GM21528 (cell line): ENCODE measurements around the gene GFAP.

Source experiments
- ATAC-seq: cut with Tn5 transposase; IDR thresholded peaks from one replicate; pipeline ENCODE4 v1.9.1; 2021; ENCODE audit warnings: mild to moderate bottlenecking, moderate library complexity; ENCODE audit not compliant: unreplicated experiment, low FRiP score

The GFAP gene

DNA sequence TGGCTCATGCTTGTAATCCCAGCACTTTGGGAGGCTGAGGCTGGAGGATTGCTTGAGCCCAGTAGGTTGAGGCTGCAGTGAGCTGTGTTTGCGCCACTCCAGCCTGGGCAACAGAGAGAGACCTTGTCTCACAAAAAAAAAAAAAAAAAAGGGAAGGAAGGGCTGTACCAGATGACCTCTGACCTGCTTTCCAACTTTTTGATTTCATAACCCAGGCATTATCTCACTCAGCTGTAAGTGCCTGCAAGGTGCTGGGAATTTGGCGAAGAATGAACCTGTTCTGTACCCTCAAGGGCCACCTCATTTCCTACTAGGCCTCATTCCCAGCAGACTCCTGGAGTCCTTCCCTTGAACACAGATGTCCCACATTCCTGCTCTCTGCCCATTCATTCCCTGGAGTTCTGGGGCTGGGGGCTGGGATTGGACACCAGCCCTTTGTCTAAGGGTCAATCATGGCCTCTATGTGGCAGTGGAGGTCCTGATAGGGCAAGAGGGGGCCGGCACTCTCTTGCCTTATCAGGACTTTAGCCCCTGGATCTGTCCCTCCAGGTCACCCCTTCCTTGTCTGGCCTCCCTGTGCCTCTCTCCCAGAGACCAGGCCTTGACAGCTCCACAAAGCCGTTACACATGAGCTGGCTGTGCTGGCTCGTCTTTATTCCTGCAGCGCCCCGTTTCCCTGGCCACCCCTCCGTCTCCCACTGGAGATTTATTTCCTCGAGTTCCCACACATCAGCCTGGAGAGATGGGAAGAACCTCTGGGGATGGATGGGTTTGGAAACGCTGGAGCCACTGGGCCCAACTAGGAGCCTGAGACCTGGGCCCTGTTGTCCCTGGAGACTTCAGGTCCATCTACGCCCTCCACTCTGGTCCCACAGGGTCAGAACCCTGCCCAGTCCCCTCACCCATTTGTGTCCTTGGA is 821 bp upstream of the GFAP start:
- ATAC-seq: no peak

DNA sequence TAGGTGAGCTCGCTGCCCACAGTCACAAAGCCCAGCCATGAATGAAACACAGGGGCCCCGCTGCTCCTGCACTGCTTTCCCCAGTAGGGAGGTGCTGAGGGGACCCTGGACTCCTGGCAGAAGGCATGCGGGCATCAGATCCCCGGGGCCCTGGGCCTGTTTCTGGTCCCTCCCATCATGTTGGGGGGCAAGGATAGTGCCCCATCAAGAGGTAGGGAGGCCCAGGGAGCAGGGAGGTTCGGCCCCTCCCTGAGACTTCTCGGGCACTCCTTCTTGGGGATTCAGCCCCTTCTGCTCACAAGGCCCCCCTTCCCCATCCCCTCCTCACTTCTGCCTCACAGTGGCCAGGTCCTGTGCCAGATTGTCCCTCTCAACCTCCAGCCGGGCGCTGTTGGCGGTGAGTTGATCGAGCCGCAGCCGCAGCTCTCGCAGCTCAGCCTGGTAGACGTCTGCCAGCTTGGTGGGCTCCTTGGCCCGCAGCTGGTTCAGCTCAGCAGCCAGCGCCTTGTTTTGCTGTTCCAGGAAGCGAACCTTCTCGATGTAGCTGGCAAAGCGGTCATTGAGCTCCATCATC is 515 bp downstream of the GFAP start:
- no peak for ATAC-seq

DNA sequence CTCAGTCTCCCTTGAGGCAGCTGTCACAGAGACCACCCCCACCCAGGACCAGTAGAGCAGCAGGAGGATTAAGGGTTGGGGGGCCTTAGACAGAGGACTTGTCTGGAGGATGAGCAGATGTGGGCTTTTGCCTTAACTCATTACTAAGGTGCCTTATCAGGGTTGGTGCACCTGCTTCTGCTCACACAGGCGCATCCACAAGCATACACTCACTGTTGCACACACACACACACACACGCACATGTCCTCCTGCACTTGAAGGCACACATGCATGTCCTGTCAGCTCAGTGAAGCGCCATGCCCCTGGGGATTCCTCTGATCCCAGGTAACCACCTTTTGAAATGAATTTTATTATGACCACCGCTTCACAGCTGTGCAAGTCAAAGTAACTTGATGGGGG is 1.2 kb downstream of the GFAP start:
- no peak for ATAC-seq

DNA sequence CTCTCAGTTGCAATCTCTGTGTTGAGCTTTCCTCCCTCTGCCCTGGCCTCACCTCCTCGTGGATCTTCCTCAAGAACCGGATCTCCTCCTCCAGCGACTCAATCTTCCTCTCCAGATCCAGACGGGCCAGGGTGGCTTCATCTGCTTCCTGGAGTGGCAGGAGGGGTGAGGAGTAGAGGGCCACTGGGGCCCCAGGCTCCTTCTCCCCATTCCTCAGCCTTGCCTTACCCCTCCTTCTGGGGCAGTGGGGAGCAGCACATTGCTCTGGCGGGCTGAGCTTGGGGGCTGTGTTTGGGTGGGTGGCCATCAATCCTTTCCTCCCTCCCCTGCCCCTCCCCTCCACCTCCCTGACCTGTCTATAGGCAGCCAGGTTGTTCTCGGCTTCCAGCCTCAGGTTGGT is 1.6 kb downstream of the GFAP start:
- no peak for ATAC-seq

DNA sequence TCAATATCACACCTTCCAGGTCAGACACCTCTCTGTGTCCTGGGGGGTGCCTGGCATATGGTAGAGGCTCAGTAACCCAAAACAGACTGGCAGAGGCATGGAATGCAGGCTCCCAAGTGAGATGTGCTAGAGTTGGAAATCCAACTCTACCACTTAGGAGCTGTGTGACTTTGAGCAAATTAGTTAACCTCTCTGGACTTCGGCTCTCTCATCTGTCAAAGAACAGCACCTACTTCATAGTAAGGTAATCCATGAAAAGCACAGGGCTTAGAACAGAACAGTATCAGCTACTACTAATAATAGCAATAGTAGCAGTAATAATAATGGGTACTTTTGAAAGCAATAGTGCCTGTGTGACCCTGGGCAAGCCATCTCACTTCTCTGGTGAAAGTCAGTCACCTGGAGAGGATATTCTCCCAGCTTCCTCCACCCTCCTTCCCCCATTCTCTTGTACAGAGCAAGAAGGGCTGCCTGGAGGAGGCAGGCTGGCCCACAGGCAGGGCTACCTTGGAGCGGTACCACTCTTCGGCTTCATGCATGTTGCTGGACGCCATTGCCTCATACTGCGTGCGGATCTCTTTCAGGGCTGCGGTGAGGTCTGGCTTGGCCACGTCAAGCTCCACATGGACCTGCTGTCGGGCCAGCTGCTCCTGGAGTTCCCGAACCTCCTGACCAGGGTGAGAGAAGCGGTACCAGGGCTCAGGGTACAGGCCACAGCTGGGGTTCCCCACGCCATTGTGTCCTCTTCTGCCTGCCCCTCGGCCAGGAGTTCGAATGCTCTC is 2.3 kb downstream of the GFAP start:
- ATAC-seq: no peak

DNA sequence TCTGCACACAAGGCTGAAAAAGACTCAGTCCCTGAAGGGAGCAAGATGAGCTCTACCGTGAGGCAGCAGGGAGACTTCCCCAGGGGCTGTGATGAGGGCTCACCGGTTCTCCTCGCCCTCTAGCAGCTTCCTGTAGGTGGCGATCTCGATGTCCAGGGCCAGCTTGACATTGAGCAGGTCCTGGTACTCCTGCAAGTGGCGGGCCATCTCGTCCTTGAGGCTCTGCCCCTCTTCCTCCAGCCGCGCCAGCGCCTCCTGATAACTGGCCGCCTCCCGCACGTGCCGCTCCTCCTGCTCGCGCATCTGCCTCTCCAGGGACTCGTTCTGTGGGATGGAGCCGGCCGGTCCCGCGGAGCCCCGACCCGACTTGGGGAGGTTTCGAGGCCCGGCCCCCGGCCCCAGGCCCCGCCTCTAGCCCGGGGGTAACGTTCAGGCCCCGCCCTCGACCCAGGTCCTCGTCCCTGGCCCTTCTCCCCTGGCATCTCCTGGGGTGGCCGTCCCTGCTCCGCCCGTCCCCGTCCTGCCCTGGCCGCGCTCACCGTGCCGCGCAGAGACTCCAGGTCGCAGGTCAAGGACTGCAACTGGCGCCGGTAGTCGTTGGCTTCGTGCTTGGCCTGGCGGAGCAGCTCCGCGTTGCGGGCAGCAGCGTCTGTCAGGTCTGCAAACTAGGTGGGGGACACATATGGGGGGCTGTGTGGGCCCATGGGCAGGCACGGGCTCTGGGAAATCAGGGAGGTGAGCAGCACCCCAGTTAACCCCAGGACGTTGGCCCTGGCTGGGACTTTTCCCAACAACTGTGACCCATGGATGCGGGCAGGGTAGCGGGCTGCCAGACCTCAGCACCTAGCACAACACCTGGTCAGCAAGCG is 3.9 kb downstream of the GFAP start:
- ATAC-seq: no peak

DNA sequence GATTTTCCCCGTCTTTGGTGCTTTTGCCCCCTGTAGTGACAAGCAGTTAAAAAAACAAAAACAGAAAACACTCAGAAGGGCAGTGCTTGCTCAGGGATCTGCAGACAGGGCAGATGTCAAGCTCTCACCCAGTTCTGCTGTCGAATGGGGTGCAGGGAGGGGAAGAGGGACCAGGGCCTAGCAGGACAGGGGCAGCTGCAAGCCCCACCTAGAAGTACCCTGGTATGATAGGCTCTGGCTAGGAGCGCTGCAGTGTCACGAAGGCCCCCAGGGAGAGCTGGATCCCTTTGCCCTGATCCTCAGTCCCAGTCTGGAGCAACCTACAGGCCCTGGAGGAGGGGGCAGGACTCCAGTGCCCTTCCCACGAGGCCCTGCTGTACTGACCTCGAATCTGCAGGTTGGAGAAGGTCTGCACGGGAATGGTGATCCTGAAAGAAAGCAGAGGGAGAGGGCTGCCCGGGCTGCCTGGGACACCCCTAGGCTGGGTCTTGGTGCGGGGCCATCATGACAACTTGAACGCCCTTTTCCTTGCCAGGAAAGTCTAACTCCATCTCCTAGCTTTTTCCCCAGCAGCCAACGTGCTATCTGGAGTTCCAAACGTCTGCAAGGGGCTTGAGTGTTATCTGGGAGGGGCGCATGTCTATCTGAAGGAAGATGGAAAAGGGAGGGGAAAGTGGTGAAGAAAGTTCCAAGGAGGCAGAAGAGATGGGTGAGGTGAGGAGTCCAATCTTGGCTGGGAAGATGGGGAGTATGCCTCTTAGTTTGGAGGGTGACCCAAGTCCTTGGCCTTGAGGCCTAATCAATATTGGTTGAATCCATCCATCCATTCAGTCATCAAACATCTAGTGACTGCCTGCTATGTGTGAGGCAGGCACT is 4.8 kb downstream of the GFAP start:
- ATAC-seq: no peak

DNA sequence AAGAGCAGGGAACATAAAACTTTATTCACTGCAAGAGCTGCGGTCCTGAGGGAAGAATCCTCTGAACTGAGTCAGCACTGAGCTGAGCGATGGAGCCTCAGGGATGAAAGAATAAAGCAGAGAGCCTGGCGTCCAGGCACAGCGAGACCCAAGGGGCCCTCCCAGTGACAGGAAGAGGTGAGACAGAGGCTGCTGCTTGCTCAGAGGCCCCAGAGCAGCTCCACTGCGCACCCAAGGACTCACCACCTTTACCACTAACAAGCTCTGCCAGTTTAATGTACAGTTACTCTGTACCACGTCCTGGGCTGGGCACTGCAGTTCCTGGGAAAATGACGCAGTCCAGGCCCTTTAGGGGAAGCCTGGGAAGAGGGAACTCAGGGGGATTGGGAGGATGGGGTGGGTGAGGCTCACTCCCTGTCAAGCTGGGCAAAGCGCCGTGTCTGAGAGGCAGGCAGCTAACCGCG is 5.6 kb downstream of the GFAP start:
- no peak for ATAC-seq

DNA sequence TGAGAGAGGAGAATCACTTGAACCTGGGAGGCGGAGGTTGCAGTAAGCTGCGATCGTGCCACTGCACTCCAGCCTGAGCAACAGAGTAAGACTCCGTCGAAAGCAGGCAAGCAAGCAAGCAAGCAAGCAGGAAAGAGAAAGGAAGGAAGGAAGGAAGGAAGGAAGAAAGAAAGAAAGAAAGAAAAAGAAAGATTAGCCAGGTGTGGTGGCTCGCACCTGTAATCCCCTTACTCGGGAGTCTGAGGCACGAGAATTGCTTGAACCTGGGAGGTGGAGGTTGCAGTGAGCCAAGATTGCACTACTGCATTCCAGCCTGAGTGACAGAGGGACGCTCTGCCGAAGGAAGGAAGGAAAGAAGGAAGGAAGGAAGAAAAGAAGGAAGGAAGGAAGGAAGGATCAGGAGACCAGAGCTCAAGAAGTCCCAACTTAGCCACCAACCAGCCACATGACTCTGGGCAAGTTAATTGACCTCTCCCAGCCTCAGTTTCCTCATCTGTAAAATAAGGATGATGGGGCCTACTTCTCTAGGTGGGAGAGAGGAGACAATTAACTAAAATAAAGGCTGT is 6.5 kb downstream of the GFAP start:
- no peak for ATAC-seq

DNA sequence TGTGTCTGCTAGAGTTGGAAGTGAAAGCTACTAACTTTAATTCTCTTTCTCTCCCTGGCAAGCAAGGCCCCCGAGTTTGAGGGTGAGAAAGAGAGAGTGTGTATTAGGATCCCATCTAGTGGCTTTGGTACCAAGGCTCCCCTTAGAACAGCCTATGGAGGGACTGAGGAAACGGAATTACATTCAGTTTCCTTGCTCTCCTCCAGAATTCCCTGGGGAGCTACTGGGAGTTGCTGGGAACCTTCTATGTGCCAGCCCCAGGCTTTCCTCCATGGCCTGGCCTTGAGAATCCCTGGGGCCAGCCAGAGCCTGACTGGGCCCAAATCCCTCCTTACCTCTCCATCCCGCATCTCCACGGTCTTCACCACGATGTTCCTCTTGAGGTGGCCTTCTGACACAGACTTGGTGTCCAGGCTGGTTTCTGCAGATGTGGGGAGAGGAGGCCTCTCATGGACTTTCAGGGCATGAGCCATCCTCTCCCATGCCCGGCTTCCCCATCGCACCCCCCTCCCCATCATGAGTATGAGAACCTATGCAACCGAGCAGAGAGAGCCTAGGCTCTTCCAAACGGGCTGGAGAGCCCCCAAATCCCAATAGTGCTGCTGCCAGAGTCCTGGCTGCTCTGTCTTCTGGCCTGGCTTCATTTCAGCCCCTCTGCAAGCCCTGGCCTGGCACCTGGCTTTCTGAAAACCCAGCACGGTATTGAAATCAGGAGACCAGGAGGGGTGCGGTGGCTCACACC is 7.4 kb downstream of the GFAP start:
- no peak for ATAC-seq

DNA sequence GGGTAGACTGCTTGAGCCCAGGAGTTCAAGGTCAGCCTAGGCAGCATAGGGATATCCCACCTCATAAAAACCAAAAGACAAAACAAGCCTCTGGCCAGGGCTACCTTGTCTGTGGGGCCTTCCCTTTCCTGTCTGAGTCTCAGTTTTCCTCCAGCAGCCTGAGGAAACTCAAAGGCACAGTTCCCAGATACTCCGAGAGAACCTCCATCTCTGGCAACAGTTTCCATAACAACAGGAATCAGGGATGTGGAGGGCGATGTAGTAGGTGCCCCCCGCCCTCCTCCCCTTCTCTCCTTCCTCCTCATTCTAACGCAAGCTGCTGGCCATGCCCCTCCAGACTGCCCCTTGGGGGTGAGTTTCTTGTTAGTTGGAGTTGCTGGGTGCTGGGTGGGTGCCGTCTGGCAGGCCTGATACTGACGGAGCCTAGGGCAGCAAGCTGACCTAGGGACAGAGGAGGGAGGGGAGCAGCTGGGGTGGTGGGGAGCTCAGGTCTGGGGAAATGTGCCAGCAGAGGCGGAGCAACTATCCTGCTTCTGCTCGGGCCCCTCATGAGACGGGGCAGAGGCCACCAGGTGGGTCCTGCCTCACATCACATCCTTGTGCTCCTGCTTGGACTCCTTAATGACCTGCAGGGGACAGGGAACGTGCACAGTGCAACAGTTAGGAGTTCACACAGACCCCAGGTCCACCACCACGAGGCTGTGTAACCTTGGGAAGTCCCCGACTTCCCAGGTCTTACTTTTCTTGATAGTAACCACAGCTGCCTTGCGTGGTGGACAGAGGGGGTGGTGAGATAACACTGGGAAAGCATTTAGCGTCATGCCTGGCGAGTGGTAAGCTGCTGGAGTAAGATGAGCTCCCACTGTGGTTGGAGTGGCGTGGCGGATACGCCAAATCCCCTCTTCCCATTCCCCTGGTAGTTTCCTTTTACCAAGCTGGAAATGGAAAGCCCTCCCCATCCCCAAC is 8.3 kb downstream of the GFAP start:
- no peak for ATAC-seq

DNA sequence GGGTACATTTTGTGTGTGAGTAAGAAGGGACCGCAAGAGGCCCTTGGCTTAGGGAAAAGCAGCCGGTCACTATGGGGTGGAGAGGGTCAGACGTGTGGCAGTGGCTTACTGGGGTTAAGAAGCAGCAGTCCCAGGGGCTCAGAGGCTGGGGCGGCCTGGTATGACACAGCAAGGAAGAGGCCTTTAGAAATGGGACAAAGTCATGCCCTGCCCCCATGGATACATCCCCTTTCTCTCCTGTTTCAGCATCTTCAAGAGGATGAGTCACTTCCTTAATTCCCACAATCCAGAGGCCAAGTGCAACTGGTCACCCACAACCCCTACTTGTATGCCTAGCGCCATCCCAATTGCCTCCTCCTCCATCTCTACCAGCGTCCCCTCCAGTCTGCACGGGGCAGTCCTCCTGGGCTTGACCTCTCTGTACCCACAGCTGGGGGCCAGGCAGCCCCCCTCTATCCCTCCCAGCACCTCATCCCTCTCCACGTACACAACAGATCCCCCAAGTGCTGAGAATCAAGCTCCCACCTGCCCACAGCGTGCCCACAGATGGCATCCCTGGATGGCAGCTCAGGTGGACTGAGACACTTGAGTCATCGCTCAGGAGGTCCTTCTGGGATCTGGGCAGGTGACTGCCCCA is 9.2 kb downstream of the GFAP start:
- ATAC-seq: no peak

DNA sequence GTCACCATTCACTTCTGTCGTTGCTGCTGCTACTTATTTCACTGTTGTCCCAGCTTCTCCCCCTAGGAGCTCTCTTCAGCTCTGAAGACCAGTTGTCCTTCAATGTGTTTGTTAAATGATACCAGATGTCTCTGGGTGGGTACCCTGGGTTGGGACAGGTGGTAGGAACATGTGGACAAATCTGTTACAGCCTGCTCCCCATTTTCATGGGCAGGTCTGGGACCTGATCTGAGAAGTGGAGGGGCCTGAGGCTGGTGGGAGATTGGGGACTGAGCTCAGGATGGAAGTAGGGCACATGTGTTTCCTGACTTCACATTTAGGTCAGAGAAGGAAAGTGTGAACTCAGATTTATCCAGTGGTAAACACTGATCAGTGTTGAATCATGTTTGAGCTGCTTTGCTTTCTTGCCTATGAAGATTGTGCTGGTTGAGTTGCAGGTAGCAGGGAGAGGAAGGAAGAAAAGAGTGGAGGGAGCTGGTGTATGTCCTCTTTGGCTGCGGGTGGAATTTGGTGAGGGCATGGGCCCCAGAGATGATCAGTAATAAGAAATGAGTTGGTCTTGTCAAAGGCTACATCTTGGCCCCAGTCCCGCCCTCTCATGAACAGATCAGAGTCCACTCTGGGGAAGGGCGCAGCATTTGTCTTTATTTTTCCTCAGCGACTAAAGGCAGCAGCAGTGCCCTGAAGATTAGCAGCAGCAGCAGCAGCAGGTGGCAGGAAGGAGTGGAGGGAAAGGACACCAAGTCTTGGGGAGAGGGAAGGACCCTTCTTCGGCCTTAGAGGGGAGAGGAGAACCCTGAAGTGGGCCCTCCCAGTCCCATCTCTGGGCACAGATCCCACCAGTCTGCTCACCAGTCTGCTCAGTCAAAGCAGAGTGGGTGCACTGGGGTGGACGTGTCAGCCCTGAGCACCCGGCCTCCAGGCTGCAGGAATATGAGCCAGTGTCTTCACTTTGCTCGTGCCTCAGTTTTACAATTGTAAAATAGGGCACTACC is 10.0 kb downstream of the GFAP start:
- ATAC-seq: no peak

DNA sequence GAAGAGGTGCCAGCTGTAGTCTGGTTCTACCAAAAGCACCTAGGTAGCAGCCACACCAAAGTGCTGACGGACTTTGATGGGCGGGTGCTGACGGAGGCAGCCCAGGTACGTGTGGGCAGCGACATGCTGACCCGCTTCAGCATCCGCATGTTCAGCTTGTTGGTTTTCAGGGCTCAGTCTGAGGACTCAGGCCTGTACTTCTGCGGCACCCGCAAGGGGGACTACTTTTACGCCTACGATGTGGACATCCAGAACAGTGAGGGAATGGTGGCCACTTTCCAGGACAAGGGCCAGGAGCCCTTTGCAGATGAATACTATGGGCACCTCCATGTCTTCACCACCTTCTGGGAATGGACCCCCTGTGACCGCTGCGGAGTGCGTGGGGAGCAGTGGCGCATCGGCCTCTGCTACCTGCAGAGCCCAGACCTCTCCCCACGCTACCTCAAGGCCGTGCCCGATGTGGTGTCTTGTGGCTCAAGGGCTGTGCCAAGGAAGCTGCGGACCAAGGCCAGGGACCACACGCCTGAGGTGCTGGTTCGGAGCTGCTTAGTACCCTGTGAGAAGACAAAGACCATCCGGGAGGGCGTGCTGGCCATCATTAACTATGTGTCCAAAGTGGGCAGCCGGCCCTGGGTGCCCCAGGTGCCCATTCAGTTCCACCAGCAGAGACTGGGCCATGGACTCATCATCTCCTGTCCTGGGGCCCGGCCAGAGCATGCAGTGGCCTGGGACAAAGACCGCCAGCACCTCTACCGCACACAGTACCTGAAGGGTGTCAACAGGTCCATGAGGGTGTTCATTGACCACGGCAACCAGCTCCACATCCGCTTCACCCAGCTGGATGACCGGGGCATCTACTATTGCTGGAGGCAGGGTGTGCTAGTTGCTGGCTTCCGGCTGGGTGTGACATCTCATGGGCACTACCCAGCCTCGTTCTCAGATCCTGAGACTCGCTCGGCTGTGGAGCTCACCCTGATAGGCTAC is 11.0 kb downstream of the GFAP start:
- ATAC-seq: no peak
